ENCODE data around the gene MET.
A peak's percentile ranks its signal among the peaks of the same experiment; 100 is the strongest.
"Not testable (repeated sequence)": the region's sequence is repeated elsewhere in the genome, so short reads cannot be mapped to it uniquely, and the experiment has no call there.

MET gene

DNA sequence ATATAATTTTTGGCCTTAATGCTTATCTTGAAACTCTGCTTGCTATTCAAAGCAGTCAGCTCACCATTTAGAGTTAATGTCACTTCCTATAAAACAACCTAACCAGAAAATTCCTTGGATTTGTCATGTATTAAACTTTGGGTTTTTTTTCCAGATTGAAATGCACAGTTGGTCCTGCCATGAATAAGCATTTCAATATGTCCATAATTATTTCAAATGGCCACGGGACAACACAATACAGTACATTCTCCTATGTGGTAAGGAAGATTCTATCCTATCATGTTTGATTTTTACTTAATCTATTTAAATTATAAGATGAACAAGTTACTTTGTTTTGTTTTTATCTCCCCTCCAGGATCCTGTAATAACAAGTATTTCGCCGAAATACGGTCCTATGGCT is 85.3 kb downstream of the MET start:
- H3K36me3 ChIP-seq (ENCODE audit: control insufficient read depth in 2 of 2, insufficient read depth in 1 of 2, low read length in 2 of 2): peaks cover 11 to 44% of the 10 kb centered on the region in 2 experiments
- ChIA-PET CTCF (no interaction called here), POLR2A (no interaction called here)
- no peaks in the 10 kb centered on the region for H3K9me3 ChIP-seq (ENCODE audit: control insufficient read depth, insufficient read depth, low read depth, low read length)
- H3K27ac ChIP-seq (ENCODE audit: extremely low read depth, low read depth, low read length): no peak overlapping the region
- no peak for TF ChIP-seq KLF1 (tag by site-specific recombination; IDR thresholded peaks at IDR 0.05)
- H3K4me3 ChIP-seq (ENCODE audit: low read depth, low read length): no peak overlapping the region
- no peaks in the 10 kb centered on the region for H3K4me1 ChIP-seq (ENCODE audit: control insufficient read depth, insufficient read depth, low read length)

DNA sequence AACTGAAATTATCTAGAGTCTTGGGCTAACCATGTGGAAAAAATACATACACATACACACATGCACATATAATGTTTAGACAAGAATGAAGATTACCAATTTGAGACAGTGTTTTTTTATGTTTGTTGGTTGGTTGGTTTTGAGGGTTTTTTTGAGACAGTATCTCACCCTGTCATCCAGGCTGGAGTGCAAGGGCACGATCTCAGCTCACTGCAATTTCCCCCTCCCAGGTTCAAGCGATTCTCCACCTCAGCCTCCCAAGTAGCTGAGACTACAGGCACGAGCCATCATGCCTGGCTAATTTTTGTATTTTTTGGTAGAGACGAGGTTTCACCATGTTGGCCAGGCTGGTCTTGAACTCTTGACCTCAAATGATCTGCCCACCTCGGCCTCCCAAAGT is 87.6 kb downstream of the MET start:
- H3K36me3 ChIP-seq (ENCODE audit: control insufficient read depth in 2 of 2, insufficient read depth in 1 of 2, low read length in 2 of 2): peaks cover 11 to 65% of the 10 kb centered on the region in 2 experiments
- CTCF ChIA-PET: interaction anchor here (0.7 kb wide), 1 partner anchor 21 kb away, joined by 4 read pairs; no protein-coding TSS in a partner anchor
- H3K9me3 ChIP-seq (ENCODE audit: control insufficient read depth, insufficient read depth, low read depth, low read length); H3K27ac ChIP-seq (ENCODE audit: extremely low read depth, low read depth, low read length); H3K4me3 ChIP-seq (ENCODE audit: low read depth, low read length); POLR2A ChIA-PET; H3K4me1 ChIP-seq (ENCODE audit: control insufficient read depth, insufficient read depth, low read length): not testable (repeated sequence)

DNA sequence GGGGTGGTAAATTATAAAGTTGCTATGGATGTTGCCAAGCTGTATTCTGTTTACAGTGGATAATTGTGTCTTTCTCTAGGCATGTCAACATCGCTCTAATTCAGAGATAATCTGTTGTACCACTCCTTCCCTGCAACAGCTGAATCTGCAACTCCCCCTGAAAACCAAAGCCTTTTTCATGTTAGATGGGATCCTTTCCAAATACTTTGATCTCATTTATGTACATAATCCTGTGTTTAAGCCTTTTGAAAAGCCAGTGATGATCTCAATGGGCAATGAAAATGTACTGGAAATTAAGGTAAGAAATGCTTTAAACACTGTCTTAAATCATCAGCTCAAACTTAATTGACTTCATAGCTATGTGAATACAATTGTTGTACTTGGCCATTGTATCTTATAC is 91.0 kb downstream of the MET start:
- peaks cover 11 to 70% of the 10 kb centered on the region in 2 experiments for H3K36me3 ChIP-seq (ENCODE audit: control insufficient read depth in 2 of 2, insufficient read depth in 1 of 2, low read length in 2 of 2)
- CTCF ChIA-PET: interaction anchor here (1.3 kb wide), 1 partner anchor 40 kb away, joined by 3 read pairs; no protein-coding TSS in a partner anchor
- POLR2A ChIA-PET: interaction anchor here (0.6 kb wide), 1 partner anchor 12 kb away, joined by 3 read pairs; no protein-coding TSS in a partner anchor

DNA sequence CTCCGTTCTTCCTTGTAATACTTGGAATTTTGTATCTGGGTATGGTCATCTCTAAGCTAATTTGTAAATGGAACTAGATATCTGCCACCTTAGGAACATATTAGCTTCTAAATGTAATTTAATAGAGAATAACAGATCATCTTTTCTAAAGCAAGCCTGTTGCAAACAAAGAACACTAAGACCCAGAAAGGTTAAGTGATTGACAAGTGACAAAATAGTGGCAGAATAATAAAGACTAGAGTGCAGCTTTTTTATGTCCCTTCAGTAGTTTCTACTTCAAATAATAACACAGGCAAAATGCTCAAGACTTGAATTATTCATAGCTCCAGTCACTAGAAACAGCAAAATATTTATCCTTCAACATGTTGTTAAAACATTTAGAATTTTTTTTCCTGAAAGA is 91.7 kb downstream of the MET start:
- CTCF ChIA-PET: interaction anchor here (1.3 kb wide), 1 partner anchor 40 kb away, joined by 3 read pairs; no protein-coding TSS in a partner anchor
- Histone ChIP-seq H3K36me3 (ENCODE audit: control insufficient read depth in 2 of 2, insufficient read depth in 1 of 2, low read length in 2 of 2) (peaks cover 9 to 70% of the 10 kb centered on the region in 2 experiments), H3K4me3 (ENCODE audit: low read depth, low read length) (no peak overlapping the region), H3K4me1 (ENCODE audit: control insufficient read depth, insufficient read depth, low read length) (no peaks in the 10 kb centered on the region), H3K9me3 (ENCODE audit: control insufficient read depth, insufficient read depth, low read depth, low read length) (no peaks in the 10 kb centered on the region), H3K27ac (ENCODE audit: extremely low read depth, low read depth, low read length) (no peak overlapping the region)
- POLR2A ChIA-PET: no interaction called here
- TF ChIP-seq ZNF76 (tag by site-specific recombination; IDR thresholded peaks at IDR 0.05; ENCODE audit: borderline replicate concordance, low read depth): no peak
- no peak for TF ChIP-seq HOXA7 (CRISPR knock-in tag; IDR thresholded peaks at IDR 0.05; ENCODE audit: borderline replicate concordance)
- TF ChIP-seq, protein P1, sequence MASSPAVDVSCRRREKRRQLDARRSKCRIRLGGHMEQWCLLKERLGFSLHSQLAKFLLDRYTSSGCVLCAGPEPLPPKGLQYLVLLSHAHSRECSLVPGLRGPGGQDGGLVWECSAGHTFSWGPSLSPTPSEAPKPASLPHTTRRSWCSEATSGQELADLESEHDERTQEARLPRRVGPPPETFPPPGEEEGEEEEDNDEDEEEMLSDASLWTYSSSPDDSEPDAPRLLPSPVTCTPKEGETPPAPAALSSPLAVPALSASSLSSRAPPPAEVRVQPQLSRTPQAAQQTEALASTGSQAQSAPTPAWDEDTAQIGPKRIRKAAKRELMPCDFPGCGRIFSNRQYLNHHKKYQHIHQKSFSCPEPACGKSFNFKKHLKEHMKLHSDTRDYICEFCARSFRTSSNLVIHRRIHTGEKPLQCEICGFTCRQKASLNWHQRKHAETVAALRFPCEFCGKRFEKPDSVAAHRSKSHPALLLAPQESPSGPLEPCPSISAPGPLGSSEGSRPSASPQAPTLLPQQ (tag by site-specific recombination; IDR thresholded peaks at IDR 0.05): no peak
- TF ChIP-seq, protein P2, sequence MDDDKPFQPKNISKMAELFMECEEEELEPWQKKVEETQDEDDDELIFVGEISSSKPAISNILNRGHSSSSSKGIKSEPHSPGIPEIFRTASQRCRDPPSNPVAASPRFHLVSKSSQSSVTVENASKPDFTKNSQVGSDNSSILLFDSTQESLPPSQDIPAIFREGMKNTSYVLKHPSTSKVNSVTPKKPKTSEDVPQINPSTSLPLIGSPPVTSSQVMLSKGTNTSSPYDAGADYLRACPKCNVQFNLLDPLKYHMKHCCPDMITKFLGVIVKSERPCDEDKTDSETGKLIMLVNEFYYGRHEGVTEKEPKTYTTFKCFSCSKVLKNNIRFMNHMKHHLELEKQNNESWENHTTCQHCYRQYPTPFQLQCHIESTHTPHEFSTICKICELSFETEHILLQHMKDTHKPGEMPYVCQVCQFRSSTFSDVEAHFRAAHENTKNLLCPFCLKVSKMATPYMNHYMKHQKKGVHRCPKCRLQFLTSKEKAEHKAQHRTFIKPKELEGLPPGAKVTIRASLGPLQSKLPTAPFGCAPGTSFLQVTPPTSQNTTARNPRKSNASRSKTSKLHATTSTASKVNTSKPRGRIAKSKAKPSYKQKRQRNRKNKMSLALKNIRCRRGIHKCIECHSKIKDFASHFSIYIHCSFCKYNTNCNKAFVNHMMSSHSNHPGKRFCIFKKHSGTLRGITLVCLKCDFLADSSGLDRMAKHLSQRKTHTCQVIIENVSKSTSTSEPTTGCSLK (tag by site-specific recombination; IDR thresholded peaks at IDR 0.05): no peak
- TF ChIP-seq, protein P3, sequence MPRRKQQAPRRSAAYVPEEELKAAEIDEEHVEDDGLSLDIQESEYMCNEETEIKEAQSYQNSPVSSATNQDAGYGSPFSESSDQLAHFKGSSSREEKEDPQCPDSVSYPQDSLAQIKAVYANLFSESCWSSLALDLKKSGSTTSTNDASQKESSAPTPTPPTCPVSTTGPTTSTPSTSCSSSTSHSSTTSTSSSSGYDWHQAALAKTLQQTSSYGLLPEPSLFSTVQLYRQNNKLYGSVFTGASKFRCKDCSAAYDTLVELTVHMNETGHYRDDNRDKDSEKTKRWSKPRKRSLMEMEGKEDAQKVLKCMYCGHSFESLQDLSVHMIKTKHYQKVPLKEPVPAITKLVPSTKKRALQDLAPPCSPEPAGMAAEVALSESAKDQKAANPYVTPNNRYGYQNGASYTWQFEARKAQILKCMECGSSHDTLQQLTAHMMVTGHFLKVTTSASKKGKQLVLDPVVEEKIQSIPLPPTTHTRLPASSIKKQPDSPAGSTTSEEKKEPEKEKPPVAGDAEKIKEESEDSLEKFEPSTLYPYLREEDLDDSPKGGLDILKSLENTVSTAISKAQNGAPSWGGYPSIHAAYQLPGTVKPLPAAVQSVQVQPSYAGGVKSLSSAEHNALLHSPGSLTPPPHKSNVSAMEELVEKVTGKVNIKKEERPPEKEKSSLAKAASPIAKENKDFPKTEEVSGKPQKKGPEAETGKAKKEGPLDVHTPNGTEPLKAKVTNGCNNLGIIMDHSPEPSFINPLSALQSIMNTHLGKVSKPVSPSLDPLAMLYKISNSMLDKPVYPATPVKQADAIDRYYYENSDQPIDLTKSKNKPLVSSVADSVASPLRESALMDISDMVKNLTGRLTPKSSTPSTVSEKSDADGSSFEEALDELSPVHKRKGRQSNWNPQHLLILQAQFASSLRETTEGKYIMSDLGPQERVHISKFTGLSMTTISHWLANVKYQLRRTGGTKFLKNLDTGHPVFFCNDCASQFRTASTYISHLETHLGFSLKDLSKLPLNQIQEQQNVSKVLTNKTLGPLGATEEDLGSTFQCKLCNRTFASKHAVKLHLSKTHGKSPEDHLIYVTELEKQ (tag by site-specific recombination; IDR thresholded peaks at IDR 0.05; ENCODE audit: borderline replicate concordance): no peak
- no peak for TF ChIP-seq MZF1 (tag by site-specific recombination; IDR thresholded peaks at IDR 0.05; ENCODE audit: borderline replicate concordance)
- no peak for TF ChIP-seq ZNF175 (tag by site-specific recombination; IDR thresholded peaks at IDR 0.05)

More for the DNA sequence above, 91.0 kb downstream of the MET start:
- no peak overlapping the region for H3K4me3 ChIP-seq (ENCODE audit: low read depth, low read length)
- H3K9me3 ChIP-seq (ENCODE audit: control insufficient read depth, insufficient read depth, low read depth, low read length): no peaks in the 10 kb centered on the region
- TF ChIP-seq ZNF391 (tag by site-specific recombination; IDR thresholded peaks at IDR 0.05; ENCODE audit: borderline replicate concordance, low read depth) (no peak), ZNF571 (tag by site-specific recombination; IDR thresholded peaks at IDR 0.05) (no peak), ZNF629 (tag by site-specific recombination; IDR thresholded peaks at IDR 0.05) (no peak)
- TF ChIP-seq, protein P4, sequence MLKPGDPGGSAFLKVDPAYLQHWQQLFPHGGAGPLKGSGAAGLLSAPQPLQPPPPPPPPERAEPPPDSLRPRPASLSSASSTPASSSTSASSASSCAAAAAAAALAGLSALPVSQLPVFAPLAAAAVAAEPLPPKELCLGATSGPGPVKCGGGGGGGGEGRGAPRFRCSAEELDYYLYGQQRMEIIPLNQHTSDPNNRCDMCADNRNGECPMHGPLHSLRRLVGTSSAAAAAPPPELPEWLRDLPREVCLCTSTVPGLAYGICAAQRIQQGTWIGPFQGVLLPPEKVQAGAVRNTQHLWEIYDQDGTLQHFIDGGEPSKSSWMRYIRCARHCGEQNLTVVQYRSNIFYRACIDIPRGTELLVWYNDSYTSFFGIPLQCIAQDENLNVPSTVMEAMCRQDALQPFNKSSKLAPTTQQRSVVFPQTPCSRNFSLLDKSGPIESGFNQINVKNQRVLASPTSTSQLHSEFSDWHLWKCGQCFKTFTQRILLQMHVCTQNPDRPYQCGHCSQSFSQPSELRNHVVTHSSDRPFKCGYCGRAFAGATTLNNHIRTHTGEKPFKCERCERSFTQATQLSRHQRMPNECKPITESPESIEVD (tag by site-specific recombination; IDR thresholded peaks at IDR 0.05): 0 out of 2 replicates have a peak, but pooled peaks have one; percentile 17
- no peak overlapping the region for H3K27ac ChIP-seq (ENCODE audit: extremely low read depth, low read depth, low read length)
- H3K4me1 ChIP-seq (ENCODE audit: control insufficient read depth, insufficient read depth, low read length): no peaks in the 10 kb centered on the region

All from HEK293 (cell line).